Breast epithelium (tissue), 4 donors: Measurements from ENCODE around the gene SYNJ1. TPM values are rescaled to one million over a fixed set of nuclear protein-coding genes. Genes with fewer than 3 reads are reported as not detected.

ENCODE experiments used
- DNase-seq, 2 donors: peaks; one replicate each; pipeline ENCODE4 v3.0.0-alpha.2; 2019; ENCODE audit warnings: low spot score in 2 of 2
- H3K27ac ChIP-seq, 2 donors: fragments of 200-600 bp; sonication (generic) in 1 of 2; one replicate each; pipeline ENCODE4 v1.5.1; 2016 to 2019; ENCODE audit warnings: mild to moderate bottlenecking in 1 of 2
- H3K27me3 ChIP-seq, 2 donors: fragments of 200-600 bp; sonication (generic) in 1 of 2; one replicate each; pipeline versions ENCODE4 v1.5.1 to v1.6.0; 2017 to 2019; ENCODE audit warnings: control low read depth in 1 of 2, mild to moderate bottlenecking in 1 of 2
- H3K36me3 ChIP-seq: fragments of 200-600 bp; one replicate; pipeline ENCODE4 v1.5.1; 2019
- H3K4me1 ChIP-seq, 2 donors: fragments of 200-600 bp; sonication (generic); one replicate each; pipeline ENCODE4 v1.5.1; 2016 to 2019; ENCODE audit warnings: control low read depth in 1 of 2
- H3K4me3 ChIP-seq, 3 donors: fragments of 200-600 bp; sonication (generic); 1 replicate in 2 of 3; 2 replicates in 1 of 3; pipeline ENCODE4 v1.5.1; 2016 to 2019; ENCODE audit warnings: mild to moderate bottlenecking in 3 of 3, moderate library complexity in 2 of 3
- H3K9me3 ChIP-seq, 2 donors: fragments of 200-600 bp; sonication (generic) in 1 of 2; one replicate each; pipeline ENCODE4 v1.5.1; 2016 to 2019; ENCODE audit warnings: control low read depth in 1 of 2
- POLR2A ChIP-seq: fragments of 450-650 bp; IDR thresholded peaks from one replicate; pipeline ENCODE4 v1.6.1; 2016; ENCODE audit warnings: antibody characterized with exemption, mild to moderate bottlenecking, moderate library complexity
- POLR2AphosphoS5 ChIP-seq, 3 donors: sonication (generic); formaldehyde crosslinking; IDR thresholded peaks; one replicate each; pipeline ENCODE4 v1.6.1; 2017; ENCODE audit warnings: antibody characterized with exemption in 3 of 3
- intact Hi-C: fragments of 100-400 bp; cut with DNase I; formaldehyde crosslinking; loops from one replicate; pipeline ENCODE4 v1.15.1; 2023; ENCODE audit warnings: low total_unique reads
- total RNA-seq, 3 donors: library from RNA; depleted of rRNA; stranded (reverse); fragments of >200 nt; gene quantifications; one replicate each; pipeline ENCODE4 v1.1.0, GENCODE V29; 2016
- TF ChIP-seq, protein P1 (sequence below), 3 donors: fragments of 450-650 bp; IDR thresholded peaks; one replicate each; pipeline ENCODE4 v1.5.1; 2016 to 2017; ENCODE audit warnings: antibody characterized with exemption in 3 of 3, mild to moderate bottlenecking in 3 of 3, moderate library complexity in 3 of 3

SYNJ1 gene
- total RNA-seq, 3 donors from 2014 or later: 8.2 to 13.9 (median 11.0) TPM

GRCh38 chr21:32708069-32708468 lies 19.7 kb downstream of the SYNJ1 start:
- Histone ChIP-seq H3K4me1 (no peaks in the 10 kb centered on the region), H3K27me3 (no peaks in the 10 kb centered on the region), H3K36me3 (no peaks in the 10 kb centered on the region), H3K9me3 (no peaks in the 10 kb centered on the region), H3K4me3 (no peak overlapping the region), H3K27ac (no peak overlapping the region)
- no peak for TF ChIP-seq POLR2AphosphoS5 (IDR thresholded peaks at IDR 0.05)
- TF ChIP-seq, protein P1, sequence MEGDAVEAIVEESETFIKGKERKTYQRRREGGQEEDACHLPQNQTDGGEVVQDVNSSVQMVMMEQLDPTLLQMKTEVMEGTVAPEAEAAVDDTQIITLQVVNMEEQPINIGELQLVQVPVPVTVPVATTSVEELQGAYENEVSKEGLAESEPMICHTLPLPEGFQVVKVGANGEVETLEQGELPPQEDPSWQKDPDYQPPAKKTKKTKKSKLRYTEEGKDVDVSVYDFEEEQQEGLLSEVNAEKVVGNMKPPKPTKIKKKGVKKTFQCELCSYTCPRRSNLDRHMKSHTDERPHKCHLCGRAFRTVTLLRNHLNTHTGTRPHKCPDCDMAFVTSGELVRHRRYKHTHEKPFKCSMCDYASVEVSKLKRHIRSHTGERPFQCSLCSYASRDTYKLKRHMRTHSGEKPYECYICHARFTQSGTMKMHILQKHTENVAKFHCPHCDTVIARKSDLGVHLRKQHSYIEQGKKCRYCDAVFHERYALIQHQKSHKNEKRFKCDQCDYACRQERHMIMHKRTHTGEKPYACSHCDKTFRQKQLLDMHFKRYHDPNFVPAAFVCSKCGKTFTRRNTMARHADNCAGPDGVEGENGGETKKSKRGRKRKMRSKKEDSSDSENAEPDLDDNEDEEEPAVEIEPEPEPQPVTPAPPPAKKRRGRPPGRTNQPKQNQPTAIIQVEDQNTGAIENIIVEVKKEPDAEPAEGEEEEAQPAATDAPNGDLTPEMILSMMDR (IDR thresholded peaks at IDR 0.05): no peak
- no peak for TF ChIP-seq POLR2A
- no peak for DNase-seq
- intact Hi-C loops: no loop called here

GRCh38 chr21:32705901-32706300 lies 21.9 kb downstream of the SYNJ1 start:
- intact Hi-C loops: no loop called here
- TF ChIP-seq, protein P1 (IDR thresholded peaks at IDR 0.05): no peak
- TF ChIP-seq POLR2A (no peak), POLR2AphosphoS5 (IDR thresholded peaks at IDR 0.05) (no peak)
- DNase-seq: no peak
- Histone ChIP-seq H3K4me1 (no peaks in the 10 kb centered on the region), H3K4me3 (no peak overlapping the region), H3K9me3 (no peaks in the 10 kb centered on the region), H3K27ac (no peak overlapping the region), H3K36me3 (no peaks in the 10 kb centered on the region), H3K27me3 (no peaks in the 10 kb centered on the region)

- TF ChIP-seq, protein P1 (IDR thresholded peaks at IDR 0.05): no peak
- TF ChIP-seq POLR2A (no peak), POLR2AphosphoS5 (IDR thresholded peaks at IDR 0.05) (no peak)
- DNase-seq: no peak
- Histone ChIP-seq H3K36me3 (no peaks in the 10 kb centered on the region), H3K4me3 (no peak overlapping the region), H3K9me3 (no peaks in the 10 kb centered on the region), H3K4me1 (no peaks in the 10 kb centered on the region), H3K27ac (no peak overlapping the region), H3K27me3 (no peaks in the 10 kb centered on the region)
- intact Hi-C loops: no loop called here
These were observed 22.7 kb downstream of the SYNJ1 start for GRCh38 chr21:32705139-32705538.

GRCh38 chr21:32702702-32703101 lies 25.1 kb downstream of the SYNJ1 start:
- Histone ChIP-seq H3K36me3 (no peaks in the 10 kb centered on the region), H3K27ac (no peak overlapping the region), H3K9me3 (no peaks in the 10 kb centered on the region), H3K27me3 (no peaks in the 10 kb centered on the region), H3K4me3 (no peak overlapping the region), H3K4me1 (no peaks in the 10 kb centered on the region)
- DNase-seq: no peak
- TF ChIP-seq POLR2A (no peak), POLR2AphosphoS5 (IDR thresholded peaks at IDR 0.05) (no peak)
- TF ChIP-seq, protein P1 (IDR thresholded peaks at IDR 0.05): no peak
- intact Hi-C loops: no loop called here

- H3K27ac ChIP-seq: no peak overlapping the region
- H3K4me1 ChIP-seq: no peaks in the 10 kb centered on the region
- no peaks in the 10 kb centered on the region for H3K9me3 ChIP-seq
- no peaks in the 10 kb centered on the region for H3K36me3 ChIP-seq
- no peak for DNase-seq
- H3K27me3 ChIP-seq: no peaks in the 10 kb centered on the region
- TF ChIP-seq POLR2A (no peak), POLR2AphosphoS5 (IDR thresholded peaks at IDR 0.05) (no peak)
- TF ChIP-seq, protein P1 (IDR thresholded peaks at IDR 0.05): no peak
- H3K4me3 ChIP-seq: no peak overlapping the region
- intact Hi-C loops: no loop called here
These were observed 28.7 kb downstream of the SYNJ1 start for GRCh38 chr21:32698971-32699693.
